ENCODE measurements around the gene MED12L. TPM values are rescaled to one million over a fixed set of nuclear protein-coding genes. Genes with fewer than 3 reads are reported as not detected.

The MED12L gene
- total RNA-seq, 4 donors from 2014 or later, result 1.6 to 23.7 (median 4.0) TPM

DNA sequence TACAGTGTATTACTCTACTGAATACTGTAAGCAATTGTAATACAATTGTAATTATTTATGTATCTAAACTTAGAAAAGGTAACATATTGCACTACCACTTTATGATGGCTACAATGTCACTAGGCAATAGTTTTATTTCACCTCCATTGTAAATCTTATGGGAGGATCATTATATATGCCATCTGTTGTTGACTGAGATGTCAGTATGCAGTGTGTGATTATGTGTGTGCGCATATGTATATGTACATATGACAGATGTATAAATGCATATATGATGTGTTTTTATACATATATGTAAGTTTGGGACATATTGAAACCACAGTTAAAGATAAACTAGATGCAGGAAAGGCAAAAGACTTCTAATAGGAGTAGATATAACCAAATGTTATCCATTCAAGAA, 366.9 kb downstream of the MED12L start:
- H3K27me3 ChIP-seq, result no peaks in the 10 kb centered on the region
- WGBS, 2 donors, result 0 to 97% methylated on average over 1 of the region's 1 CpG
- no peaks in the 10 kb centered on the region for H3K9me3 ChIP-seq
- H3K4me3 ChIP-seq (replicated peaks in 1 of 3), result no peak overlapping the region
- H3K27ac ChIP-seq, result no peak overlapping the region
- TF ChIP-seq, protein P1, sequence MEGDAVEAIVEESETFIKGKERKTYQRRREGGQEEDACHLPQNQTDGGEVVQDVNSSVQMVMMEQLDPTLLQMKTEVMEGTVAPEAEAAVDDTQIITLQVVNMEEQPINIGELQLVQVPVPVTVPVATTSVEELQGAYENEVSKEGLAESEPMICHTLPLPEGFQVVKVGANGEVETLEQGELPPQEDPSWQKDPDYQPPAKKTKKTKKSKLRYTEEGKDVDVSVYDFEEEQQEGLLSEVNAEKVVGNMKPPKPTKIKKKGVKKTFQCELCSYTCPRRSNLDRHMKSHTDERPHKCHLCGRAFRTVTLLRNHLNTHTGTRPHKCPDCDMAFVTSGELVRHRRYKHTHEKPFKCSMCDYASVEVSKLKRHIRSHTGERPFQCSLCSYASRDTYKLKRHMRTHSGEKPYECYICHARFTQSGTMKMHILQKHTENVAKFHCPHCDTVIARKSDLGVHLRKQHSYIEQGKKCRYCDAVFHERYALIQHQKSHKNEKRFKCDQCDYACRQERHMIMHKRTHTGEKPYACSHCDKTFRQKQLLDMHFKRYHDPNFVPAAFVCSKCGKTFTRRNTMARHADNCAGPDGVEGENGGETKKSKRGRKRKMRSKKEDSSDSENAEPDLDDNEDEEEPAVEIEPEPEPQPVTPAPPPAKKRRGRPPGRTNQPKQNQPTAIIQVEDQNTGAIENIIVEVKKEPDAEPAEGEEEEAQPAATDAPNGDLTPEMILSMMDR (IDR thresholded peaks at IDR 0.05), result no peak
- TF ChIP-seq POLR2A (IDR thresholded peaks at IDR 0.05), result no peak
- H3K36me3 ChIP-seq, result no peaks in the 10 kb centered on the region
- DNase-seq, result no peak
- H3K4me1 ChIP-seq, result no peaks in the 10 kb centered on the region
- intact Hi-C loops (cut with DNase I), result no loop called here

DNA sequence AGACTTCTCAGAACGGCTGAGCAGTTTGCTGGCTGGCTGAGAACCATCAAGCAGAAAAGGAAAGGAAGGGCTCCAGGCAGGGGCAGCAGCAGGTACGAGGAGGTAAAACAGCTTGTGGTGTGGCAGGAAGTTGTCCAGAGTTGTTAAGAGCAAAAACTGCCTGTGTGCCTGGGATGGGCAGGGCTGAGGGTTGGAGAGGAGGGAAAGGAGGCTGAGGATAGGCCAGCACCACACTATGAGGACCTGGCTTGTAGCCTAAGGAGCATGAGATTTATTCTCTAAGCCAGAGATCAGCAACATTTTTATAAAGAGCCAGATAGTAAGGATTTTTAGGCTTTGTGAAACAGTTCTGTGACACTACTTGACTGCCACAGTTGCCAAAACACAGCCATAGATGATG, 367.4 kb downstream of the MED12L start:
- no peaks in the 10 kb centered on the region for H3K9me3 ChIP-seq
- no peak overlapping the region for H3K4me3 ChIP-seq (replicated peaks in 1 of 3)
- intact Hi-C loops (cut with DNase I), result no loop called here
- DNase-seq, result peak; percentile 9 to 24
- H3K27ac ChIP-seq, result no peak overlapping the region
- H3K4me1 ChIP-seq, result no peaks in the 10 kb centered on the region
- no peaks in the 10 kb centered on the region for H3K36me3 ChIP-seq
- TF ChIP-seq, protein P1 (IDR thresholded peaks at IDR 0.05), result no peak
- TF ChIP-seq POLR2A (IDR thresholded peaks at IDR 0.05), result no peak
- H3K27me3 ChIP-seq, result no peaks in the 10 kb centered on the region
- 22 to 27% methylated on average over 2 of the region's 2 CpGs for WGBS, 2 donors

DNA sequence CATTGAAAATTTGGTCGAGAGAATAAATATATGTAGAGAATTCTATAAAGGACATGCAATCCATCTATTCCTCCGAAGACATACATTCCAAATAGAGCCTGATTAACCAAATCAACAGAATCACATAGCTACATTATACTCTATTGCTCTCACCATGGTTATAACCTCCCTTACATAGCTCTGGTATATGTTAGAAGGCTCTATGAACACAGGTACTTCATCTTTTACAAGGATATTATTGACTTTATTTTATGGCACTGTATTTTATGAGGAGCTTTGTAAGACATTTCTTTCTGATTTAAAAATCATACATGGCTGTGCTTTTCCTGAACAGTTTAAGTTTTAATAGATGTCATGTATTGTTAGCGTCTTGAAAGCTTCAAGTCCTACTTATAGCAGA, 370.6 kb downstream of the MED12L start:
- Histone ChIP-seq H3K36me3 (no peaks in the 10 kb centered on the region), H3K4me3 (replicated peaks in 1 of 3) (no peak overlapping the region), H3K9me3 (no peaks in the 10 kb centered on the region), H3K27me3 (no peaks in the 10 kb centered on the region), H3K4me1 (no peaks in the 10 kb centered on the region), H3K27ac (no peak overlapping the region)
- 84 to 92% methylated on average over 3 of the region's 3 CpGs for WGBS, 2 donors
- intact Hi-C loops (cut with DNase I), result no loop called here
- no peak for TF ChIP-seq POLR2A (IDR thresholded peaks at IDR 0.05)
- DNase-seq, result no peak

DNA sequence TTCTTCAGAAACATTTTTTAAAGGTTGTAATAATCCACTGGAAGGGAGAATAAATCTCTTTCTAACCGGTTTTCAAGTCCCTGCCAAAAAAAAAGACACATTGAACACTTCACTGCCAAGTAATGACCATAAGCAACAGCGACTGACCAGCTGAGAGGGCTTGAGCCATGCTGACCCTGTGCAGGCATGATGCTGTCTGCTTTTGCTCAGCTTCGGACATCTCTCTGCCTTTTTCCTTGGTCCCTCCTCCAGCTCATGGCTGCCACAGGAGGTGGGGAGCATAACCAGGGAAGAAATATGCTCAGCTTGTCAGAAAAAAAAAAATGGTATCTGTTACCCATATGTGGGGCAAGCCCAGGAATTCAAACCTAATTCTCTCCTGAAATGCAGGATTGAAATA, 373.9 kb downstream of the MED12L start:
- WGBS, 2 donors, result 24 to 40% methylated on average over 3 of the region's 3 CpGs
- no peak for TF ChIP-seq POLR2A (IDR thresholded peaks at IDR 0.05)
- TF ChIP-seq, protein P1 (IDR thresholded peaks at IDR 0.05), result no peak
- Histone ChIP-seq H3K4me3 (replicated peaks in 1 of 3) (no peak overlapping the region), H3K9me3 (no peaks in the 10 kb centered on the region), H3K4me1 (no peaks in the 10 kb centered on the region), H3K36me3 (no peaks in the 10 kb centered on the region), H3K27me3 (no peaks in the 10 kb centered on the region), H3K27ac (no peak overlapping the region)
- intact Hi-C loops (cut with DNase I), result no loop called here
- no peak for DNase-seq

DNA sequence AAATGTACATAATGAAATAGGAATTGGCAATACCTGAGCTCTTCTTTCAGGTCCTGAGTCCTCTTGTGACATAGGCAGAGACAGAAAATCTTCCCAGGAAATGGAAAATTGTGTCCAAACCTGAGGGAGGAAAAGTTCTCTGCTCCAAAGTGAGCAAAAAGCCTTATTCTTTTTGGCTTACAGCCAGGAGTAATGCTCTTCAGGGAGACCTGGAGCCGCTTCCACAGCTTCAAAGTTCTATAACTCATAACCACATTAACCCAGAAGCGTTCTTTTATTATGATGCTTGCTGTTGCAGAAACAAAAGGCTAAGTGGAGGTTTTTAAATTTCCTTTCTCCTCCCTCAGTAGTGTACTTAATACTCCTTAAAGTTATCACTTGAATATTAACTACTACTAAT, 374.8 kb downstream of the MED12L start:
- Histone ChIP-seq H3K4me3 (replicated peaks in 1 of 3) (peak overlapping the region in 1 of 3 donors; percentile 33), H3K27ac (no peak overlapping the region), H3K36me3 (no peaks in the 10 kb centered on the region), H3K9me3 (no peaks in the 10 kb centered on the region), H3K27me3 (no peaks in the 10 kb centered on the region), H3K4me1 (no peaks in the 10 kb centered on the region)
- DNase-seq, result no peak
- 40 to 46% methylated on average over 2 of the region's 2 CpGs for WGBS, 2 donors
- intact Hi-C loops (cut with DNase I), result loop anchor here (10.0 kb wide), 1 partner anchor 185 kb away; no protein-coding TSS in a partner anchor
- TF ChIP-seq POLR2A (IDR thresholded peaks at IDR 0.05), result no peak
- TF ChIP-seq, protein P1 (IDR thresholded peaks at IDR 0.05), result no peak

All from thyroid gland (tissue), 4 donors.